ENCODE results near the gene KCNIP4.

KCNIP4 gene

DNA sequence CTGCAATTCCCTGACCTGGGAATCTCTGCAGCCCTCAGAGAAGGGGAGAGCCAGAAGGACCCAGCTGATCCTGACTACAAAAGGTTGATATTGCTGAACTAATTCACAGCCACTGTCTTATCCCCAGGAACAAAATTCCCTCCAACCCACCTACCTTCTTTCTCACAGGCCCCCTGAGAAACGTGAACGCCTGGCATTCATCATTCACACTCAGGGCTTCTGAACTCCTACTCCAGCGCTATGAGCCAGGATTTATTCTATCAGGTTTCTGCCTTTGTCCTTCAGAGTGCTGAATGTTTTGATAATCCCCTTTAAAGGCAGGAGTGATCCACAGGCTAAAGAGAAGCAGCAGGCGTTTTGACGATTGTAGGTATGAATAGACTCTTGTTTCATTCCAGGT lies 76.5 kb downstream of the KCNIP4 start:
- ChIA-PET CTCF (no interaction called here), POLR2A (ENCODE audit: low non-redundant PET) (no interaction called here)
- no peak overlapping the region for H3K27ac ChIP-seq
- TF ChIP-seq, protein P1, sequence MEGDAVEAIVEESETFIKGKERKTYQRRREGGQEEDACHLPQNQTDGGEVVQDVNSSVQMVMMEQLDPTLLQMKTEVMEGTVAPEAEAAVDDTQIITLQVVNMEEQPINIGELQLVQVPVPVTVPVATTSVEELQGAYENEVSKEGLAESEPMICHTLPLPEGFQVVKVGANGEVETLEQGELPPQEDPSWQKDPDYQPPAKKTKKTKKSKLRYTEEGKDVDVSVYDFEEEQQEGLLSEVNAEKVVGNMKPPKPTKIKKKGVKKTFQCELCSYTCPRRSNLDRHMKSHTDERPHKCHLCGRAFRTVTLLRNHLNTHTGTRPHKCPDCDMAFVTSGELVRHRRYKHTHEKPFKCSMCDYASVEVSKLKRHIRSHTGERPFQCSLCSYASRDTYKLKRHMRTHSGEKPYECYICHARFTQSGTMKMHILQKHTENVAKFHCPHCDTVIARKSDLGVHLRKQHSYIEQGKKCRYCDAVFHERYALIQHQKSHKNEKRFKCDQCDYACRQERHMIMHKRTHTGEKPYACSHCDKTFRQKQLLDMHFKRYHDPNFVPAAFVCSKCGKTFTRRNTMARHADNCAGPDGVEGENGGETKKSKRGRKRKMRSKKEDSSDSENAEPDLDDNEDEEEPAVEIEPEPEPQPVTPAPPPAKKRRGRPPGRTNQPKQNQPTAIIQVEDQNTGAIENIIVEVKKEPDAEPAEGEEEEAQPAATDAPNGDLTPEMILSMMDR (conservative IDR thresholded peaks at IDR 0.05; ENCODE audit: low read depth): no peak
- no peak for DNase-seq (ENCODE audit: low spot score)

DNA sequence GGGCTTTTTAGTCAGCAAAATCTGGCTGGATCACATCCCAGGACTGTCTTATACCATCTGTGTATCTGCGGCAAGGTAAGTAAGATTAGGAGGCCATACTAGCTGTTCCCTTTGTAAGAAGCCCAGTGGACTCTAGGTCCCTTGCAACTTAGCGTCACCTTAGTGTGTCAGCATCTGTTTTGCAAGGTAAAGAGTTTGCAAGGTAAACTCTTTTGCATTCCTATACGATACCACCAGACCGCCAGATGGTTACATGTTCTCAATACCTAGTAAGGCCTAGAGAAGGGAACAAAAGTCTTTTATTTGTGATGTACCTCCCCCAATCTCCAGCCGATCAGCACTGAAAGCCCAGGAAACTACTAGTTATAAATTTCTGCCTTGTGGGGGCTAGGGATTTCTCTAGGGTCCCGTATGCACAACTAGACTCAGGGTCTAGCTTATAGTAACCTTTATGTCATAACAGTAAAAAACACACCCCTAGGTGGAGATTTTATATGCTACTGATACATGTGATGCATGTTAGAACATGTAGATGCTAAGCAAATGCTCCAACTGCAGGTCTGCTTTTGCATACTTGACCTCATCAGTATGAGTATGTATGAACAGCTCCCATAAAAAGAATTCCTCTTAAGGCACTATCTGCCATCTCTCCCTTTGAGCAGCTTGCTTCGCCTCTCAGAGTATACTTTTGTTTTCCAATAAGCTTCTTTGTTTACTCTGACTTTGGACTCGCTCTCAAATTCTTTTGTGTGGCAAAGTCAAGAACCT lies 78.4 kb downstream of the KCNIP4 start:
- CTCF ChIA-PET: interaction anchor here (0.8 kb wide), 1 partner anchor 1173 kb away, joined by 5 read pairs; no protein-coding TSS in a partner anchor
- POLR2A ChIA-PET (ENCODE audit: low non-redundant PET): no interaction called here
- TF ChIP-seq, protein P1 (conservative IDR thresholded peaks at IDR 0.05; ENCODE audit: low read depth): no peak
- H3K27ac ChIP-seq: no peak overlapping the region
- no peak for DNase-seq (ENCODE audit: low spot score)

DNA sequence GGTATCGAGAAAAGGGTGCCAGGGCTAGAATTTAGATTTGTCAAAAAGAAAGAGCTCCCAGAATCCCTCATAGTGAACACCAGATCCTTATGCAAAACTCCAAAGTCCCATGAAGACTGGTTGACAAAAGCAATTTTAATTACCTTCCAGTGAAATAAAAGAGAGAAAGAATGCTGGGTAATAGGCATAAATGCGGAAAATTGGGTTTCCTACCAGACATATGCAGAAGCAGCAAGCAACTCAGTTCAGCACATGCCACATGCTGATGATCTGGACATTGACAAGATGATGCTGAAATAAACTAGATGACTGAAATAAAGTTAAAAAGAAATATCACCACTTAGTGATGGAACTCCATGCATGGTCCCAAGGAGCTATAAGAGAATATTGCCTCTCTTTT lies 83.9 kb downstream of the KCNIP4 start:
- ChIA-PET CTCF (interaction anchor here (0.7 kb wide), 1 partner anchor 520 kb away, joined by 3 read pairs; no protein-coding TSS in a partner anchor), POLR2A (ENCODE audit: low non-redundant PET) (no interaction called here)
- no peak overlapping the region for H3K27ac ChIP-seq
- DNase-seq (ENCODE audit: low spot score): no peak
- TF ChIP-seq, protein P1 (conservative IDR thresholded peaks at IDR 0.05; ENCODE audit: low read depth): no peak

DNA sequence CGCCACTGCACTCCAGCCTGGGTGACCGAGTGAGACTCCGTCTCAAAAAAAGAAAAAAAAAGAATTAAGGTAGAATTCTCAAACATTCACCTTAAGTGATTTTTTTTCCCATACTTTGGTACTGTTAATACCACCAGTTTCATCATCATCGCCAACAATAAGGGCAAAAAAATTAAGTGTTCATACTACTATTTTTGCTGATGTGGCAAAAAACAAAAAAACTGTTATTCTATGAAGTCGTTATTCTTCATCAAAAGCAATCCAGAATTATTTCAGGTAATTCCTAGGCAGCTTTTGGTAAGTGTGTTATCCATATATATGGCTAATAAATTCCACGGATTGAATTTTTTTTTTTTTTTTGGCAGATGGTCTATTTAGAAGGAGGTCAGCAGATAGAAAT lies 85.7 kb downstream of the KCNIP4 start:
- CTCF ChIA-PET: interaction anchor here (0.6 to 1.0 kb wide), 2 partner anchors 20 to 348 kb away, joined by 4 to 5 read pairs; no protein-coding TSS in a partner anchor

DNA sequence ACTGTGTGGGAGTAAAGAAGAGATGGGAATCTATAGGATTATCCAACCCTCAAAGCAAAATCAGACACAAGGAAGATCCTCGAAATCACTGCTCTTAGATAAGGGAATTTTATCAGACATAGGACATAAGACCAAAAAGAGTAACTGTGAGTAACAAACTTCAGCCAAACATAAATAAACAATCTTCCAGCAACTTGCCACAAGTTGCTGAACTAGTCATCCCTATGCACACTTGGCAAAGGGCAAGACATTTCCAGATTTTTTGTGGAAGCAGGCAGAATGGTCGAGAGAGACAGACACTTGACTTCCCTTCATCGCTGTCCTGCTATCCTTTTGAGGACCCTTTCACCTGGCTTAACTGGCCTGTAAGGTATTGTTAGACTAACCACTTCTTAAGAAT lies 89.6 kb downstream of the KCNIP4 start:
- no peak for DNase-seq (ENCODE audit: low spot score)
- TF ChIP-seq, protein P1 (conservative IDR thresholded peaks at IDR 0.05; ENCODE audit: low read depth): no peak
- POLR2A ChIA-PET (ENCODE audit: low non-redundant PET): no interaction called here

More for the DNA sequence above, 85.7 kb downstream of the KCNIP4 start:
- no peak overlapping the region for H3K27ac ChIP-seq
- no peak for DNase-seq (ENCODE audit: low spot score)
- TF ChIP-seq, protein P1 (conservative IDR thresholded peaks at IDR 0.05; ENCODE audit: low read depth): no peak
- POLR2A ChIA-PET (ENCODE audit: low non-redundant PET): no interaction called here

DNA sequence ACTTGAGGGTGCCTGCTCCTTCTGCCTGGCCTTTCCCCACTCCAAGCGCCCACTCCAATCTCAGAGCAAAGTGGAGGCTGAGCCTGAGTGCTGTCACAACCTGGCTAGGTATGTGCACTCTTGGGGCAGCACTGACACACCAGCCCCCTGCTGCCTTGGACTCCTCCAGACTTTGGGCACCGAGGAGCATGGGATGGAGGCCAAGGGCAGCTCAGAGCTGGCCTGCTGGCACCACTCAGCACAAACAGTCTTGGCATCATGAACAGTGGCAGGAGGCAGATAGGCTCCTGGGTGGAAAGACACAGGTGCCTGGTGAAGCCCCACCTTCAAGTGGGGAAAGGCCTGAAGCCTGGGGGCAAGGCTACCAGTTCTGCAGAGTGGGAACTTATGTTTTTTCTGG lies 91.8 kb downstream of the KCNIP4 start:
- POLR2A ChIA-PET (ENCODE audit: low non-redundant PET): no interaction called here
- no peak for DNase-seq (ENCODE audit: low spot score)
- CTCF ChIA-PET: interaction anchor here (0.6 kb wide), 1 partner anchor 51 kb away, joined by 3 read pairs; no protein-coding TSS in a partner anchor
- H3K27ac ChIP-seq: no peak overlapping the region
- TF ChIP-seq, protein P1 (conservative IDR thresholded peaks at IDR 0.05; ENCODE audit: low read depth): no peak

More for the DNA sequence above, 89.6 kb downstream of the KCNIP4 start:
- CTCF ChIA-PET: no interaction called here
- H3K27ac ChIP-seq: no peak overlapping the region
